Measurements from ENCODE around the gene PARK7.

PARK7 gene

GRCh38 chr1:7991504-7992440 is 30.3 kb downstream of the PARK7 start:
- Histone ChIP-seq H3K79me2 (ENCODE audit: control insufficient read depth, low read length) (no peaks in the 10 kb centered on the region), H3K4me2 (ENCODE audit: low read length) (no peak overlapping the region), H4K20me1 (ENCODE audit: control insufficient read depth, insufficient read depth, low read depth, low read length) (no peaks in the 10 kb centered on the region), H3K36me3 (ENCODE audit: control insufficient read depth, low read length) (no peaks in the 10 kb centered on the region; the same call in 1 of the 2 replicates), H3K4me3 (ENCODE audit: low read length) (no peak overlapping the region), H3K27ac (ENCODE audit: low read depth, low read length) (no peak overlapping the region), H3K9me2 (replicated peaks; ENCODE audit: control insufficient read depth, low read length) (no peaks in the 10 kb centered on the region), H3K9me3 (ENCODE audit: control insufficient read depth, insufficient read depth, low read length) (no peaks in the 10 kb centered on the region), H3K4me1 (ENCODE audit: control insufficient read depth, low read length) (no peaks in the 10 kb centered on the region), H3K27me3 (ENCODE audit: control insufficient read depth, low read length) (no peaks in the 10 kb centered on the region), H3F3A (ENCODE audit: control insufficient read depth, insufficient read depth) (no peaks in the 10 kb centered on the region; the same call in 1 of the 2 replicates)
- no peak for TF ChIP-seq EZH2phosphoT487 (IDR thresholded peaks at IDR 0.05; ENCODE audit: borderline replicate concordance, low read length)
- TF ChIP-seq, protein P1, sequence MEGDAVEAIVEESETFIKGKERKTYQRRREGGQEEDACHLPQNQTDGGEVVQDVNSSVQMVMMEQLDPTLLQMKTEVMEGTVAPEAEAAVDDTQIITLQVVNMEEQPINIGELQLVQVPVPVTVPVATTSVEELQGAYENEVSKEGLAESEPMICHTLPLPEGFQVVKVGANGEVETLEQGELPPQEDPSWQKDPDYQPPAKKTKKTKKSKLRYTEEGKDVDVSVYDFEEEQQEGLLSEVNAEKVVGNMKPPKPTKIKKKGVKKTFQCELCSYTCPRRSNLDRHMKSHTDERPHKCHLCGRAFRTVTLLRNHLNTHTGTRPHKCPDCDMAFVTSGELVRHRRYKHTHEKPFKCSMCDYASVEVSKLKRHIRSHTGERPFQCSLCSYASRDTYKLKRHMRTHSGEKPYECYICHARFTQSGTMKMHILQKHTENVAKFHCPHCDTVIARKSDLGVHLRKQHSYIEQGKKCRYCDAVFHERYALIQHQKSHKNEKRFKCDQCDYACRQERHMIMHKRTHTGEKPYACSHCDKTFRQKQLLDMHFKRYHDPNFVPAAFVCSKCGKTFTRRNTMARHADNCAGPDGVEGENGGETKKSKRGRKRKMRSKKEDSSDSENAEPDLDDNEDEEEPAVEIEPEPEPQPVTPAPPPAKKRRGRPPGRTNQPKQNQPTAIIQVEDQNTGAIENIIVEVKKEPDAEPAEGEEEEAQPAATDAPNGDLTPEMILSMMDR (IDR thresholded peaks at IDR 0.05; ENCODE audit: low read depth, low read length, poor library complexity, severe bottlenecking): no peak

DNA sequence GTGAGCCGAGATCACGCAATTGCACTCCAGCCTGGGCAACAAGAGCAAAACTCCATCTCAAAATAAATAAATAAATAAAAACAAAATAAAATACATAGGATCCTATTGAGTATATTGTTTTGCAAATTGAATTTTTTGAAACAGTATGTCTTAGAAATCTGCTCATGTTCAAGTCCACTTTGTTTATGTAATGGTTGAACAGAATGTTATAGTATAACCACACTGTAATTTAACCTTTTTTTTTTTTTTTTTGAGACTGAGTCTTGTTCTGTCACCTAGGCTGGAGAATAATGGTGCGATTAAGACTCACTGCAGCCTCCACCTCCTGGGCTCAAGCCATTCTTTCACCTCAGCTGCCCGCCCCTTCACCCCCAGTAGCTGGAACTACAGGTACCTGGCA is 31.4 kb downstream of the PARK7 start:
- H3K27ac ChIP-seq (ENCODE audit: low read depth, low read length): no peak overlapping the region
- H3K79me2 ChIP-seq (ENCODE audit: control insufficient read depth, low read length): no peaks in the 10 kb centered on the region
- TF ChIP-seq, protein P1 (IDR thresholded peaks at IDR 0.05; ENCODE audit: low read depth, low read length, poor library complexity, severe bottlenecking): no peak
- no peak for TF ChIP-seq EZH2phosphoT487 (IDR thresholded peaks at IDR 0.05; ENCODE audit: borderline replicate concordance, low read length)
- H4K20me1 ChIP-seq (ENCODE audit: control insufficient read depth, insufficient read depth, low read depth, low read length): no peaks in the 10 kb centered on the region
- H3K36me3 ChIP-seq (ENCODE audit: control insufficient read depth, low read length): no peaks in the 10 kb centered on the region; the same call in 1 of the 2 replicates
- H3K9me2 ChIP-seq (replicated peaks; ENCODE audit: control insufficient read depth, low read length): no peaks in the 10 kb centered on the region
- no peaks in the 10 kb centered on the region for H3F3A ChIP-seq (ENCODE audit: control insufficient read depth, insufficient read depth)
- H3K4me1 ChIP-seq (ENCODE audit: control insufficient read depth, low read length): no peaks in the 10 kb centered on the region
- no peaks in the 10 kb centered on the region for H3K9me3 ChIP-seq (ENCODE audit: control insufficient read depth, insufficient read depth, low read length)
- no peaks in the 10 kb centered on the region for H3K27me3 ChIP-seq (ENCODE audit: control insufficient read depth, low read length)
- no peak overlapping the region for H3K4me3 ChIP-seq (ENCODE audit: low read length)
- no peak overlapping the region for H3K4me2 ChIP-seq (ENCODE audit: low read length)

GRCh38 chr1:7993593-7994479 is 32.3 kb downstream of the PARK7 start:
- Histone ChIP-seq H3K9me3 (ENCODE audit: control insufficient read depth, insufficient read depth, low read length) (no peaks in the 10 kb centered on the region), H3K27me3 (ENCODE audit: control insufficient read depth, low read length) (no peaks in the 10 kb centered on the region), H3K4me3 (ENCODE audit: low read length) (no peak overlapping the region), H3K79me2 (ENCODE audit: control insufficient read depth, low read length) (no peaks in the 10 kb centered on the region), H3F3A (ENCODE audit: control insufficient read depth, insufficient read depth) (no peaks in the 10 kb centered on the region), H3K4me2 (ENCODE audit: low read length) (no peak overlapping the region), H3K4me1 (ENCODE audit: control insufficient read depth, low read length) (no peaks in the 10 kb centered on the region), H3K36me3 (ENCODE audit: control insufficient read depth, low read length) (no peaks in the 10 kb centered on the region; the same call in 1 of the 2 replicates), H3K27ac (ENCODE audit: low read depth, low read length) (no peak overlapping the region), H3K9me2 (replicated peaks; ENCODE audit: control insufficient read depth, low read length) (no peaks in the 10 kb centered on the region), H4K20me1 (ENCODE audit: control insufficient read depth, insufficient read depth, low read depth, low read length) (no peaks in the 10 kb centered on the region)
- no peak for TF ChIP-seq EZH2phosphoT487 (IDR thresholded peaks at IDR 0.05; ENCODE audit: borderline replicate concordance, low read length)
- TF ChIP-seq, protein P1 (IDR thresholded peaks at IDR 0.05; ENCODE audit: low read depth, low read length, poor library complexity, severe bottlenecking): no peak

Measured in DOHH2 (cell line).